ENCODE measurements around the gene C19orf67.

Gene C19orf67

DNA sequence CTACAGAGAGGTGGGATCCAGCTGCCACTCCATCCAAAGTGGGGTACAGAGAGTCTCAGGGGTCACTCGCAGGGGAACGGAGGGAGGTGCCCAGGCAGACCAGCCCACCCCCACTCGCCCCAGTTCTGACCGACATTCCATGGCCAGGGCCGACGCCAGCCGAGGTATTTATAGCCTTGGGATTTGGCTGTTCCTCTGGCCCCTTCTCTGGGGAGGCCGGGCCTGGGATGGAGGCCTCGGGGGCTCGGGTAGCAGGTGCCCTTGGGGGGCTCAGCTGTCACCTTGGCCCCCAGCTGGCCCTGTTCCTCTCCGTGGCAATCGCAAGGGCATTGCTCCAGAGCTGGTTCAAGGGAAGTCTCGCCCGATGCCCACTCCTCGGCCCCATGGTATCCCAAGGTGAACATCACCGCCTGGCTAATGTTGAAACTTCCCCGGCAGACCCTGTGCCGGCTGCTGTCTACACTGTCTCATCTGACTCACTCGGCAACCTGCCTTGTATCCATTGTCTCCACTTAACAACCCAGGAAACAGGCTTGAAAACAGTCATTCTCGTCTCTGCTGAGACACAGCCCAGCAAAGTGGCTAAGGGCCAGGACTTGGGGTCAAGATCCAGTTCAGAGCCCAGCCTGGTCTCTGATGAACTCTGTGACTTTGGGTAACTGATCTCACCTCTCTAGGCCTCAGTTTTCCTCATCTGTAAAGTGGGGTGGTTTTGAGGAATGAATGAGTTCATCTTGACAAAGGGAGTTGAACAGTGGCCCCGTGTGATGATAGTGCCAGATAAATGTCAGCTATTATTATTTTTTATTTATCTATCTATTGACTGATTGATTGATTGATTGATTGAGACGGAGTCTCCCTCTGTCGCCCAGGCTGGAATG is 22.2 kb upstream of the C19orf67 start:
- DNase-seq, result no peak

DNA sequence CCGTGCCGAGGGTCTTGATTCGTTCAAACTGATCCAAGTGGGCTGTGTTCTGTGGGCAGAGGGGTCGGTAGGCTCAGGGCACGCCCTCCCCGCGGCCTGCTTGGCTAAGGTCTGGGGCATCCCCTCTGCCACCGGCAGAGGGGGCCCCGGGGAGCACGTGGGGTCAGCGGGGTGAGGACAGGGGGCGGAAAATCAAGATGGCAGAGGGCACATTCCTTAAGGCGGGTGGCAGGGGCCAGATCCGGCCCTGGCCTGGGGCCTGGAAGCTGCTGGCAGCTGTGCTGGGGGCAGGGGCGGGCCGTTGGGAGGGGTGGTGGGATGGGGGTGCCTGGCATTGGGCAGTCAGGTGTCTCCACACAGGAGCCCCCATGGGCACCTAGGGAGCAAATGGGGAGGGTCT is 21.3 kb upstream of the C19orf67 start:
- DNase-seq, result no peak

DNA sequence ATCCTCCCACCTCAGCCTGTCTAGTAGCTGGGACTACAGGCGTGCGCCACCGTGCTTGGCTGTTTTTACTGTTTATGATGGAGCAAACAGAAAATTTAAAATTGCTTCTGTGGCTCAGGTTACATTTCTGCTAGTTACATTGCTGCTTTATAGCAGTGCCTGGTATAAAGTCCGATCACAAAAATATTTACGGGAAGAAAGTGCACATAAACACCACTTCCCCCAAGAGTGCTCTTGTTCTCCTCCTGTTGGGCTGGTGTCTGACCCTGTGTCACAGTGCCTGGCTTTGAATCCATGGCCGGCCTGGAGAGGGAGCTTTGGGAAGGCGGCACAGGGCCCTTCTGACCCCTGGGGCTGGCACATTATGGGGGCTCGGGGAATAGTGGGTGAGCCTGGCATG is 20.1 kb upstream of the C19orf67 start:
- no peak for DNase-seq

DNA sequence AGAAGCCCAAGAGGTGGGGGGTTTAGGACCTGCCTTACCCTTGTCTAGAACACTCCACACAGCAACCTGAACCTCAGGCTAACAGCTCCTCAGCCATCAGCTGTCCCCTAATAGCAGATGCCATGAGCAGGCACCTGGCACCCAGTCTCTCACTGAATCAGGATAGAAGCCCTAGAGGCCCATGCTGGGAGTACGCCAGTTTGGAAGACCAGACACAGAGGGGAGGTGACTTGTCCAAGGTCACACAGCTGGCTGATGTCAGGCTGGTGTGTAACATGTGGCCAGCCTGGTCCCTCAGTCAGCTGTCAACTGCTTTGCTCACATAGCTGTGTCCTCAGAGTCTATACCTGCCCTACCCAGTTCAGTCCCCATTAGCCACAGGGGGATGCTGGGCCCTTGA is 17.7 kb upstream of the C19orf67 start:
- no peak for DNase-seq

DNA sequence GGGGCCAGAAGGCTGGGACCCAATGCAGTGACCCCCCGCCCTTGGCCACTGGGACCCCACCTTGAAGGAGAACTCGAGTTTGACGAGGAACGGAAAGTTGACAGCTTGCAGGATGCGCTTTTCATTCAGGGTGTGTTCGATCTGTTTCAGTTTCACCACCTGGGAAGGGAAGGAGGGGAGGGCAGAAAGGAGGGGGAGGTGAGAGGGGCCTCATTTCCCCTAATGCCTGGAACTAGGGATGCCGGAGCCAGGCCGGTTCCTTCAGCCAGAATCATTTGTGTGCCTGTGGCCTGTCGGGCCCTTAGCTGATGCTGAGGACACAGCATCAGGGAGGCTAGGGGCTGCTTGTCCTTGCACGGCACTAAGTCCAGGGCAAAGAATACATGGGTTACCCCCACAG is 17.2 kb upstream of the C19orf67 start:
- no peak for DNase-seq

DNA sequence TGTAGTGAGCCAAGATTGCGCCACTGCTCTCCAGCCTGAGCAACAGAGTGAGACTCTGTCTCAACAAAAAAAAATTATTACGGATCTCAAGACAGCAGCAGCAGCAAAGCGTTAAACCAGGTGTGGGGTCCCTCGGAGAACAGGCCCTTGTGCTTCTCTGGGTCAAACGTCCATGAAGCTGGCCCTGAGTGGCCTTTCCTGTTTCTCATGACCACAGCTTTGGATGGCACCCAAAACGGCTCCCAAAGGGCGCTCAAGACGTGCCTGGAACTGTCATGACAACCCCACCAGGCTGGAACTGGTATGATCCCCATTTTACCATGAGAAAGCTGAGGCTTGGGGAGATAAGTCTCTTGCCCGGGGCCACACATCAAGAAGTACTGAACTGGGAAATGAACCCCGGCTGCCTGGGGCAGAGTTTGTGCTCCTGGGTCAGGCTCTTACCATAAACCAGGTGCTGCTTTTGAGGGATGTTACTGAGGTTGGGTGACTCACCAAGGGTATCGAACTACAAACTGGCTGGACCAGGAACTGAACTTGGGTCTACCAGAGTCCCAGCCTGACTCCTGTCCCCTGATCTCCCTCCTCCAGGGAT is 16.6 kb upstream of the C19orf67 start:
- no peak for DNase-seq

DNA sequence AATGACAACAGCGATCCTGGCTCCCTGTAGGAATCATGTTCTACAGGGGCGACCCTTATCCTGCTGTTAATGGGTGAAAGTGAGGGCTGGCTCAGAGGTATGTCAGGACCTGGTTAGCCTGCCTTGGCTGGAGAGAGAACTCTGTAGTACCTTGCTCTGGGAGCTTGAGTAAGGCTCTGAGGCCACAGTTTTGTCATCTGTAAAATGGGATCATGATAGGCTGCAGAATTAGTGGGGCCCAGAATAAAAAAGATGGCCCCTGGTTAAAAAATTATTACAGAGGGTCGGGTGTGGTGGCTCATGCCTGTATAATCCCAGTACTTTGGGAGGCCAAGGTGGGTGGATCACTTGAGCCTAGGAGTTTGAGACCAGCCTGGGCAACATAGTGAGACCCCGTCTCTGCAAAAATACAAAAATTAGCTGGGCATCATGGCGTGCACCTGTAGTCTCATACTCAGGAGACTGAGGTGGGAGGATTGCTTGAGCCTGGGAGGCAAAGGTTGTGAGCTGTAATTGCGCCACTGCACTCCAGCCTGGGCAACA is 15.5 kb upstream of the C19orf67 start:
- DNase-seq, result no peak

DNA sequence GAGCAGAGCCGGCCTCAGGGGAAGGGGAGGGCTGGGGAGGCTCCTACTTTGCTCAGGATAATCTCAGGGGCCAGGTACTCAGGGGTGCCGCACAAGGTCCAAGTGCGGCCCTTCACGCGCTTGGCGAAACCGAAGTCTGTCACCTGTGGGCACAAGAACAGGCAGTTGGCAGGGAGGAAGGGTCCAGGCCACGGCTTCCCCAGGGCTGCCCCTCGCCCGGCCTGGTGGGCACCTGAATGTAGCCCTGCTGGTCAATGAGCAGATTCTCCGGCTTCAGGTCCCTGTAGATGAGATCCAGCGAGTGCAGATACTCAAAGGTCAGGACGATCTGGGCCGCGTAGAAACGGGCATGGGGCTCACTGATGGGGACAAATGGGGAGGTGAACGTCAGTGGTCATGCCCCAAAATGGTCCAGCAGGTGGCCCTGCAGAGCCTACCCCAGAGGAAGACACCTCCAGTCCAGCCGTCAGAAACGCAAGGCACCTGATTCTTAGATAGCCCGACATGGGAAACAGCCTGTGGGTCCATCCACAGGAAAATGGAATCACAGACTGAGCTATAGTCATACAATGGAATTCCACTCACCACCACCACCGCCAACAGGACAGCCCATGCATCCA is 12.1 kb upstream of the C19orf67 start:
- no peak for DNase-seq

DNA sequence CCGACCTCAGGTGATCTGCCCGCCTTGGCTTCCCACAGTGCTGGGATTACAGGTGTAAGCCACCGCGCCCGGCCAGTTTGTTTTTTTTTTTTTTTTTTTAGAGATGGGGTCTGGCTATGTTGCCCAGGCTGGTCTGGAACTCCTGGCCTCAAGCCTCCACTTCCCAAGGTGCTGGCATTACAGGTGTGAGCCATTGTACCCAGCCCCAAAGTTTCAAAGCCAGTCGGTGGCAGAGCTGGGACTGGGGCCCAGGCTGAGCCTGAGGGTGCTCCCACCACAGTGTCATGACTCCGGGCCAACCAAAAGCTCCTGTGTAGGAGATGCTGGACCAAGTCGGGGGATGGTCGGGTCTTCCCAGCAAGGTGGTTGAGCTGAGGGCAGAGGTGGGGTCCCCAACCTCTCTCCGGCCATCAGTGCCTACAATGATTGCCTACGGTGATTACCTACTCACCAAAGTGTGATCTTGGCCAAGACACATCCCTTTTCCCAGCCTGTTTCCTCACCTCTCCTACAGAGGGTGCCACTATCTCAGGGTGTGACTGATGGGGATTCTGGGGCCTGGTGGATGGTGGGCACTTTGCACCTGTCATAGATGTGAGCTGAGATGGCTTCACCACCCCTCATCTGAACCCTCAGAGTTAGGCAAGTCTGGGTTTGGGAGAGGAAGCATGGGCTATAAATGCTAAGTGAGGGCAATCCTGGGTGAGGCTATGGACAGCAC is 10.8 kb upstream of the C19orf67 start:
- DNase-seq, result no peak

DNA sequence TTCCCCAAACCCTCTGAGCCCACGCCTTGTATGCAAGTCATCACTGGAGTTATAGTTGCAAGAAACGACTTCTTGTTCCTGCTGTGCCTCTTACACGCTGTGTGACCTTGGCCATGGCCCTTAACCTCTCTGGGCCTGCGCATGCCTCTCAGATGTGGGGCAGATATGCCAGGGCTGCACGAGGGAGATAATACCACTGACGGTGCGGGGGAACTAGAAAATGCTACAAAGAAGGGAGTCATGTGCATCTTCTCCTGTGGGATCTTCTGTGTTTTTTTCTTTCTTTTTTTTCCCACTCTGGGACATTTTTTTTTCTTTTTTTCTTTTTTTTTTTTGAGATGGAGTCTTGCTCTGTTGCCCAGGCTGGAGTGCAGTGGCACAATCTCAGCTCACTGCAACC is 9.3 kb upstream of the C19orf67 start:
- no peak for DNase-seq

DNA sequence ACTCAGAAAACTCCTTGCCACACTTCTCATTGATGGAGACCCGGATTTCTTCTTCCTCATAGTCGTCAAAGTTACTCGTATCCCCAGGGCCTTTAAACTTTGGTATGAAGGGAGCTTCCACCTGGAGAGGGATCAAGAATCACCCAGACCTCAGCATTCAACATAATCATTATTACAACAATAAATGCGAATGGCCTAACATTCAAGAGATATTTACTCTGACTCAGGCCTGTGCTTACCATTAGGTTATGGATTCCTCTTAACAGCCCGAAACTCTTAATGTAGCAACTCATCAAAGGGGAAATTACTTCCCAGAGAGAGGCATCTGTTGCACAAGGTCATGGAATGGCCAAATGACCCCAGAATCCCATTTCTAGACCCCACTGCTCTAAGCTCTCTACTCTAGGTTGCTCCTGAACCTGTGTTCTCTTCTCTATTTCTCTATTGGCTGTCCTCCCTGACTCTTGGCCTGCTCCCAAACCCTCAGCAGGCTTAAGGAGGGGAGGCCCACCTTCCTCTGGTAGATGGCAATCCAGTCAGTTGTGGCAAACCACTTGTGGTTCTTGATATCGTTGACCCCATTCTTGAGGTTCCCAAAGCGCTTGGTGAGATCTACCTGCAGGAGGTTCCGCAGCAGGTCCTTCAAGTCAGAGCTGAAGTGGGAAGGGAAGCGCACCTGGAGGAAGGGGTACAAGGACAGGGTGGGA is 7.7 kb upstream of the C19orf67 start:
- no peak for DNase-seq

DNA sequence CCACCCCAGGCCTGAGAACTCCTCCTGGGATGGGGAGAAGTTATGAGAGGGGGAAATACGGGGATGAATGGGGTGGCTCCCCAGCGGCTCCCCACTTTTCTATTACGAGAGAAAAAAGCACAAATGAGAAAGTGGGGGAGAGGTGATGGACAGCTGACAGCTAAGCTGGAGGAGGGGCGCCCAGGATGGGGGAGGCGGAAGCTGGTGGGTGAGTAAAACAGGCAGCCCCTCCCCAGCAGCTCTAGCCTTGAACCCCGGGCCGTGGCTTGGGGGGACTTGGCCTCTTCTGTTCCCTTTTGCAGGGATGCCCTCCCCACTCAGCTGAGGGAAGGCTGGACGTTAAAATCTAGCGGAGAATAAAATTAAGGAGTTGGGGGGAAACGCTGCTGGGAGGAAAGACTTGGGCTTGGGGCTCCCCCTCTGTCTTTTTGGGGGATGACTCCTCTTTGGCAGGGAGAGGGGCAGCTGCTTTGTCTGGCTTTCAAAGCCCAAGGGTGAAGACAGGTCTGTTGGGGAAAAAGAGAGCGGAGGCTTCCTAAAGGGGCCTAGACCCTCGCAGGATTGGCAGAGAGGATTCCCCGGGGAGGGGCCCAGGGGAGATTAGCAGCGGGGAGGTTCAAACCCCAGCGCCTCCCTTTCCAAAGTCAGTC is 6.4 kb upstream of the C19orf67 start:
- no peak for DNase-seq

DNA sequence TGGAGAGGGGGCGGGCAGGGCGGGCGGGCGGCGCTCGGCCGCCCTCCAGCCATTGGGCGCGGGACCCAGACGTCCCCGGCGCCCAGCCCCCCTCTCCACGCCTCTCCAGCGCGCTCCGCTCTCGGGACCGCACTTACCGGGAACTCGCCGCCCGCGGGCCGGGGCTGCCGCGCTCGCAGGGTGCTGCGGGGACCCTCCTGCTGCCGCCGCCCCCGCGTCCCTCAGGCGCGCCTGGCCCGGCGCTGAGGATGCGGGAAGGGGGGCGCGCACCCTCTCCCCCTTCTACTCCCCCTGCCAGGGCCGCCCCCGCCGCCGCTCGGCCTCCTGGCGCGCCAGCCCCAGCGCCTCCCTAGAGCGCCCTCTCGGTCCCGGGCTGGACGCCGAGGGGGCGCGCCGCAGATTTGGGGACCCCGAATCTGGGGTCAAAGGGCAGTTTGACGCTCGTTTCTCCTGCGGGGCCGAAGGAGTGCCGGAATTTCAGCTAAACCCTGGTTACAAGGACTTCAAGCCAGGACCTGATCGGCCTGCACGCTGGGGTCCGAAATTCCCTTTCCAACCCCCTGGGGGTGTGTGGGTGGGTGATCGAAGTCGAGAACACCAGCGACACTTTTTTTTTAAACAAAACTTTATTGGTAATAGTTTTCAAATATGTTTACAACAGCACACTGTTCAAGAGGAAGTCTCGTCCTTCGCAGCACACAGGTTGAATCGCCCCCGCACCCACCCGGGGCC is 5.7 kb upstream of the C19orf67 start:
- DNase-seq, result peak; percentile 77 to 94

DNA sequence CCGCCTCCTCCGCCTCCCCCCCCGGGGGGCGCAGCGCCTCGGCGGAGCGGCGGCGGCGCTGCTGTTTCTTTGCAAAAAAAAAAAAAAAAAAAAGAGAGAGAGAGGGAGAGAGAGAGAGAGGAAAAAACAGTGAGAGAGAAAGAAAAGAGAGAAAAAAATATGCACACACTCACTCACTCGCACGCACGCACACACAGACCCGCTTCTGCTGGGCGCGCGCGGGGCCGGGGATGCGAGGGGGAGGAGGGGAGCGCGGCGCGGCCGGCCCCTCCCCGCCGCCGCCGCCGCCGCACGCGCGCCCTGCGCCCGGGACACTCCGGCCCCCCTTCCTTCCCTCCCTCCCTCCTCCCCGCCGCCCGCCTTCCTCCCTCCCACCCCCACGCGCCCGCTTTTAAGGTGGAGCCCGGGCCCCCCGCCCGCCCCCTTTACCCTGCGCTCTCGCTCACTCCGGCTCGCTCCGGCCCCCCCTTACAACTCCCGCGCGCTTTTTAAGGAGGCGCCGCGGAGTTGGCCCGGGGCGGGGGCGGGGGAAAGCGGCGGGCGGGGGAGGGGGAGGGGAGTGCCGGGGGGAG is 5.0 kb upstream of the C19orf67 start, which contains the start of gene SAMD1:
SAMD1 (minus strand) TSS at position 243 of the 572 bp plus-strand sequence.
- DNase-seq, result peak in 1 of 2 donors; percentile 18

DNA sequence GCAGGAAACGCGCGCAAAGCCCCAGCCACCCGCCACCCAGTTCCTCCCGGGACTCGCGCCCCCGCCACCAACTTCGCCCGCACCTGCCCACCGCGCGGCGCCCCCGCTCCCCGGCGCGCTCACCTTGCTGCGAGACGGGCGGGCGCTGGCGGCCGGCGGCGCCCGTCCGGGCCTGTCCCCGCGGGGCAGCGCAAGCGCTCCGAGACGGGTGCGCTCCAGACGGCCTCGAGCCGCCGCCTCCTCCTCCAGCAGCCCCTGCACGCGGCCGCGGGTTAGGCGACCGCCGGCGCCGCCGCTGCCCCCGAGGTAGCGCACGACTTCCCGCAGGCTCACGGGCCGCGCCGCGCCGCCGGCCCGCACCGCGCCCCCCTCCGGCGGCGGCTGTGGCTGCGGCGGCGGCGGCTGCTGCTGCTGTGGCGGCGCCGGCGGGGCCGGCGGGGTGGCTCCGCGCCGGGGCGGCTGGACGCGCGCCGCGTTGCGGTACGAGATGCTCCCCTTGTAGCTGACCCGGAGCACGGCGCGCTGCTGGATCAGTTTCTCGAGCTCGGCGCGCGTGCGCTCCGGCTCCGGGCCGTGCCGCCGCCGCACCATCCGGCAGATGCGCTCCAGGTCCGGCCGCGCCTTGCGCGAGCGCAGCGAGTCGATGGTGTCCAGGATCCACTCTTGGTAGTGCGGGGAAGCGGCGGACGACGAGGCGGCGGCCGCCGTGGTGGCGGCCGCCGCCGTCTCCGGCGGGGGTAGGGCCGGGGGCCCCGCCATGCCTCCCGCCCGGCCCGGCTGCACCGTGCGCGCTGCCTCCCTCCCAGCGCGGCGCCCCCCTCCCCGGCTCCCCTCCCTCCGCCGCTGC is 4.3 kb upstream of the C19orf67 start:
- DNase-seq, result peak; percentile 37 to 48

DNA sequence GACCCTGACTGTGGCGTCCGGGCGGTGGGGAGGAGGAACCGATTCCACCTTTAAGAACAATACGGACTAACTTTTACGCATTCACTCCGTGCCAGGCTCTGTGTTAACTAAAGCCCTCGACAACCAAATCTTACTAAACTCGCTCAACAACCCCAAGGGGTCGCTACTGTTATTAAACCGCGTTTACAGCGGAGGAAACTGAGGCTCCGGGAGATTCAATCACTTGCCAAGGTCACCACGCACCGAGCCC is 3.8 kb upstream of the C19orf67 start:
- no peak for DNase-seq

DNA sequence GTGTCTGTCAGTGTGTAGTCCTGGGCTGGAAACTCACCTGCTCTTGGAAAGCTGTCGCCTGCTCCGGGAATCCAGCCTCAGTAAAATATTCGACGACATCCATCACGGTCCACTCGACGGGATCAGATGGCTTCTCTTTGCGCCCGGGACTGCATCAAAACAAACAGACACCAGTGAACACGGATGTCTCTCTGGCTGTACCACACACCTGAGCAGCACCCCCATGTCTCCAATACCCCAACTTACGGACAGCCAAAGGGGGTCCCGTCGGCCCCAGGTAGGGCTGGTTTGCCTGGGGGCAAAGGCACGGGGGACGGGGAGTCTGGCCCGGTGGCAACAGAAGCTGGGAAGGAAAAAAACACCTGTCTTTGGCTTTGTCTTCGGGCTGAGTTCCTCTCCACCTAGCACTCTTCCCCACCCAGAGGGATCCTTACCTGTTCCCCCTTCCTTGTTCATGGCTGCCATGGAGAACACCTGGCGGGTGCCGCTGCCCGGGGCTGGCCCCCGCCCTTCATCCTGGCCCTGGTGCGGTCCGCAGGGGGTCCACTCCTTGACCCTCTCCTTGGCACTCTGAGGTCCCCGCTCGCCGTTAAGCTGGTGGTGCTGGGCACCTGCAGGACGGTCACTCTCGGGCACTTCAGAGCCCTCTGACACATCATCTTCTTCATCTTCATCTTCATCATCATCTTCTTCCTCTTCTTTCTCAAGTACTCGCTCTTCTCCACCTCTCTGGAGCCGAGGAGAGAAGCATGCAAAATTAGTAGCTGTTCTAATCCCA is 3.2 kb upstream of the C19orf67 start:
- DNase-seq, result no peak

DNA sequence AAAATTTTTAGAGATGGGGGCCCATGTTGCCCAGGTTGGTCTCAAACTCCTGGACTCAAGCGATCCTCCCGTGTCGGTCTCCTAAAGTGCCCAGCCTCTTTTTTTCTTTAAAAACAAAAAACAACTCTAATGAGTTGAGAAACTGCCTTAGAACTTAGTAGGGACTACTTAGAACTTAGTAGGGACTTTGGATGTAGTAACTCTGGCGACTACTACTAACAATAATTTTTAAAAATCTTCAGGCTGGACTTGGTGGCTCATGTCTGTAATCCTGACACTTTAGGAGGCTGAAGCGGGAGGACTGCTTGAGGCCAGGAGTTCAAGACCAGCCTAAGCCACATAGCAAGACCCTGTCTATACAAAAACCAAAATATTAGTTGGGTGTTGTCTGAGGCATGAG is 515 bp upstream of the C19orf67 start:
- no peak for DNase-seq

DNA sequence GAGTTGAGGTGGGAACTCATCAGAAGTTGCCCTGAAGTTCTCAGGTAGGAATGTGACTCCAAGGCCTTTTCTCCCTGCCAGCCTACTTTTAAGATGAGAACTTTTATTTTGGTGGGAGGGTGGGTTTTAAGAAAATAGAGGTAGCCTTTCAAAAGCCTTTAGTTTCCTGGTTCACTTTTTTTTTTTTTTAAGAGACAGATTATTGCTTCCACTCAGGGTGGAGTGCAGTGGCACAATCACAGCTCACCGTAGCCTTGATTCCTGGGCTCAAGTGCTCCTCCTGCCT is 3.0 kb downstream of the C19orf67 start:
- no peak for DNase-seq
